HCT116 (cell line): Measurements from ENCODE around the gene STAG1. TPM values are rescaled to one million over a fixed set of nuclear protein-coding genes. Genes with fewer than 3 reads are reported as not detected.

Experiments used
- ATAC-seq: fragments of 200-7000 bp; cut with Tn5 transposase; 2 replicates; pipeline ENCODE4 v1.9.1; 2020; ENCODE audit warnings: mild to moderate bottlenecking, moderate library complexity
- BruUV-seq: library from RNA; stranded (reverse); fragments of 400-500 nt; replicated peaks from 2 replicates; lab custom pipeline; 2021; lab: Mats Ljungman, UMichigan
- CTCF ChIA-PET: fragments of 300-600 bp; sonication (Branson Sonifier 250); formaldehyde crosslinking; loops from one replicate; lab custom pipeline; 2021; ENCODE audit warnings: antibody characterized with exemption; lab: Charles Lee
- POLR2A ChIA-PET: fragments of 300-600, 350-600 bp; sonication (Branson Sonifier 250); formaldehyde crosslinking; loops from one replicate; lab custom pipeline; 2021; ENCODE audit warnings: antibody characterized with exemption; lab: Charles Lee
- RAD21 ChIA-PET, 2 experiments: fragments of 300-600 bp; sonication (Branson Sonifier 250); formaldehyde crosslinking; loops; one replicate each; lab custom pipeline; 2023; ENCODE audit warnings: low total read pairs in 2 of 2; ENCODE audit not compliant: uncharacterized antibody in 2 of 2, unreplicated experiment in 2 of 2, low non-redundant PET in 1 of 2; lab: Charles Lee
- DNase-seq: peaks from one replicate; pipeline ENCODE4 v3.0.0-alpha.2; 2010; ENCODE audit warnings: low read depth, low spot score
- H2AFZ ChIP-seq: fragments of 200-600 bp; shearing (Covaris generic), sonication (generic); 2 replicates; pipeline ENCODE4 v1.6.1; 2017; ENCODE audit warnings: low read depth, mixed run types, mixed read lengths, antibody characterized with exemption, low read length; ENCODE audit not compliant: poor library complexity, severe bottlenecking
- H3K27ac ChIP-seq: 2 replicates; pipeline ENCODE4 v1.5.1; 2012; ENCODE audit warnings: low read depth, low read length
- H3K27me3 ChIP-seq: fragments of 200-600 bp; sonication (generic); 2 replicates; pipeline ENCODE4 v1.6.1; 2016; ENCODE audit warnings: mixed run types, low read length, mixed read lengths; ENCODE audit not compliant: insufficient read depth
- H3K36me3 ChIP-seq, 2 experiments: fragments of 200-500 bp in 1 of 2; fragments of 200-600 bp in 1 of 2; sonication (Bioruptor generic) in 1 of 2; sonication (generic) in 1 of 2; 2 replicates each; pipeline versions ENCODE4 v1.5.1 to v1.6.1; 2014 to 2016; ENCODE audit warnings: low read length in 2 of 2, inconsistent platforms in 1 of 2, mixed read lengths in 1 of 2, mixed run types in 1 of 2; ENCODE audit not compliant: insufficient read depth in 2 of 2, control insufficient read depth in 1 of 2
- H3K4me1 ChIP-seq, 2 experiments: fragments of 200-600 bp in 1 of 2; sonication (generic) in 1 of 2; 2 replicates each; pipeline versions ENCODE4 v1.5.1 to v1.6.1; 2012 to 2017; ENCODE audit warnings: low read length in 2 of 2, inconsistent platforms in 1 of 2, mild to moderate bottlenecking in 1 of 2, mixed read lengths in 1 of 2, mixed run types in 1 of 2, moderate library complexity in 1 of 2; ENCODE audit not compliant: insufficient read depth in 2 of 2, control insufficient read depth in 1 of 2
- H3K4me2 ChIP-seq: fragments of 200-600 bp; sonication (generic); 2 replicates; pipeline ENCODE4 v1.6.1; 2017; ENCODE audit warnings: mixed run types, low read length, mixed read lengths
- H3K4me3 ChIP-seq, 2 experiments: fragments of 200-600 bp in 1 of 2; sonication (generic) in 1 of 2; replicated peaks in 1 of 2; 2 replicates each; pipeline ENCODE4 v1.5.1; 2011 to 2016; ENCODE audit warnings: low read length in 2 of 2, control low read depth in 1 of 2, low read depth in 1 of 2, mild to moderate bottlenecking in 1 of 2, mixed read lengths in 1 of 2, mixed run types in 1 of 2
- H3K79me2 ChIP-seq: fragments of 200-600 bp; sonication (generic); 2 replicates; pipeline ENCODE4 v1.6.1; 2017; ENCODE audit warnings: mild to moderate bottlenecking, mixed run types, low read length, moderate library complexity, mixed read lengths; ENCODE audit not compliant: insufficient read depth
- H3K9ac ChIP-seq: fragments of 200-600 bp; sonication (generic); 2 replicates; pipeline ENCODE4 v1.6.1; 2016; ENCODE audit warnings: low read length, mixed read lengths
- H3K9me2 ChIP-seq: fragments of 200-600 bp; sonication (generic), shearing (Covaris generic); 2 replicates; pipeline ENCODE4 v1.6.1; 2017; ENCODE audit warnings: mixed run types, mild to moderate bottlenecking, moderate library complexity; ENCODE audit not compliant: insufficient read depth
- H3K9me3 ChIP-seq, 2 experiments: fragments of 200-500 bp in 1 of 2; fragments of 200-600 bp in 1 of 2; sonication (Bioruptor generic) in 1 of 2; sonication (generic) in 1 of 2; 2 replicates each; pipeline ENCODE4 v1.6.1; 2014 to 2017; ENCODE audit warnings: low read length in 2 of 2, mixed read lengths in 2 of 2, inconsistent platforms in 1 of 2, low read depth in 1 of 2, mild to moderate bottlenecking in 1 of 2, mixed run types in 1 of 2, moderate library complexity in 1 of 2; ENCODE audit not compliant: control insufficient read depth in 1 of 2, insufficient read depth in 1 of 2
- H4K20me1 ChIP-seq: fragments of 200-600 bp; sonication (generic), shearing (Covaris generic); 2 replicates; pipeline ENCODE4 v1.6.1; 2017; ENCODE audit warnings: mixed run types, mild to moderate bottlenecking, moderate library complexity; ENCODE audit not compliant: insufficient read depth
- EGR1 ChIP-seq: IDR thresholded peaks from 2 replicates; pipeline ENCODE4 v1.6.1; 2012; ENCODE audit warnings: low read depth
- ELF1 ChIP-seq: IDR thresholded peaks from 2 replicates; pipeline ENCODE4 v1.6.1; 2012; ENCODE audit warnings: low read depth, borderline replicate concordance
- EZH2phosphoT487 ChIP-seq: fragments of 200-600 bp; IDR thresholded peaks from 2 replicates; pipeline ENCODE4 v1.6.1; 2018; ENCODE audit warnings: antibody characterized with exemption, borderline replicate concordance
- FOSL1 ChIP-seq: IDR thresholded peaks from 2 replicates; pipeline ENCODE4 v1.6.1; 2012; ENCODE audit warnings: low read depth
- JUND ChIP-seq: IDR thresholded peaks from 2 replicates; pipeline ENCODE4 v1.6.1; 2012
- POLR2A ChIP-seq: IDR thresholded peaks from 2 replicates; pipeline ENCODE4 v1.7.0; 2011; ENCODE audit warnings: borderline replicate concordance; ENCODE audit not compliant: insufficient read depth, insufficient read length; ENCODE audit errors: extremely low read depth
- POLR2AphosphoS5 ChIP-seq: IDR thresholded peaks from 2 replicates; pipeline ENCODE4 v1.6.1; 2011; ENCODE audit warnings: mild to moderate bottlenecking, low read depth, low read length, moderate library complexity
- SP1 ChIP-seq: IDR thresholded peaks from 2 replicates; pipeline ENCODE4 v1.6.1; 2012; ENCODE audit warnings: low read depth
- TCF7L2 ChIP-seq: IDR thresholded peaks from 2 replicates; pipeline ENCODE4 v1.7.0; 2011; ENCODE audit warnings: borderline replicate concordance, inconsistent platforms; ENCODE audit not compliant: insufficient read depth, insufficient read length; ENCODE audit errors: extremely low read depth
- YY1 ChIP-seq: IDR thresholded peaks from 2 replicates; pipeline ENCODE4 v1.6.1; 2011; ENCODE audit warnings: low read length, low read depth, moderate library complexity, mild to moderate bottlenecking; ENCODE audit not compliant: insufficient replicate concordance; ENCODE audit errors: extremely low read depth
- ZNF274 ChIP-seq: fragments of 200-500 bp; sonication (Bioruptor generic); IDR thresholded peaks from 2 replicates; pipeline ENCODE4 v1.6.1; 2014; ENCODE audit warnings: mild to moderate bottlenecking, low read depth, low read length, inconsistent platforms
- intact Hi-C: fragments of 100-400 bp; cut with micrococcal nuclease; formaldehyde crosslinking; loops from 2 replicates; pipeline ENCODE4 v1.10.0; 2022
- total RNA-seq: library from RNA; stranded (reverse); gene quantifications from one replicate; pipeline ENCODE4 v1.2.1, GENCODE V29; 2021; ENCODE audit not compliant: unreplicated experiment
- TF ChIP-seq, protein P1 (sequence below): IDR thresholded peaks from 2 replicates; pipeline ENCODE4 v1.6.1; 2012
- TF ChIP-seq, protein P2 (sequence below): IDR thresholded peaks from 2 replicates; pipeline ENCODE4 v1.6.1; 2011; ENCODE audit warnings: mild to moderate bottlenecking, low read length, moderate library complexity; ENCODE audit not compliant: insufficient replicate concordance; ENCODE audit errors: extremely low read depth
- TF ChIP-seq, protein P3 (sequence below), 3 experiments: fragments of 200-600 bp in 1 of 3; sonication (generic) in 1 of 3; IDR thresholded peaks in 2 of 3; conservative IDR thresholded peaks in 1 of 3; 2 replicates each; pipeline ENCODE4 v1.5.1; 2012 to 2017; ENCODE audit warnings: low read depth in 2 of 3, low read length in 2 of 3, antibody characterized with exemption in 1 of 3, borderline replicate concordance in 1 of 3, control low read depth in 1 of 3, mild to moderate bottlenecking in 1 of 3, mixed read lengths in 1 of 3, mixed run types in 1 of 3, moderate library complexity in 1 of 3; ENCODE audit not compliant: insufficient read depth in 1 of 3

Gene STAG1
- total RNA-seq, 1 experiment from 2014 or later: 29.4 TPM

DNA sequence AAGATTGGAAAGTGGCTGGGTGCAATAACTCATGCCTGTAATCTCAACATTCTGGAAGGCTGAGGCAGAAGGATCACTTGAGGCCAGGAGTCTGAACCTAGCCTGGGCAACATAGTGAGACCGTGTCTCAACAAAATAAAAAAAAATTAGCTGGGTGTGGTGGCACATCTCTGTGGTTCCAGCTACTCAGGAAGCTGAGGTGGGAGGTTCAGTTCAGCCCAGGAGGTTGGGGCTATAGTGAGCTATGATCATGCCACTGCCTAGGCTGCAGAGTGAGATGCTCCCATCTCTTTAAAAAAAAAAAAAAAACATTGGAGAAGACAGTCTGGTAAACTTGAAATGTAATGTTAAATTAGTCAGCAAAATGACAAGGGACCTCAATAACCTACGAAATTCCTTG is 57.9 kb downstream of the STAG1 start:
- Histone ChIP-seq H4K20me1 (no peaks in the 10 kb centered on the region), H3K4me3 (no peak overlapping the region), H3K4me1 (no peaks in the 10 kb centered on the region), H3K9me2 (no peaks in the 10 kb centered on the region), H3K27ac (no peak overlapping the region), H3K9ac (no peak overlapping the region), H3K27me3 (no peaks in the 10 kb centered on the region), H3K4me2 (no peak overlapping the region), H3K9me3 (no peaks in the 10 kb centered on the region), H3K36me3 (no peaks in the 10 kb centered on the region), H3K79me2 (peaks cover 92% of the 10 kb centered on the region), H2AFZ (no peak overlapping the region)
- RAD21 ChIA-PET: no interaction called here
- no peak for ATAC-seq
- POLR2A ChIA-PET: no interaction called here
- intact Hi-C loops: no loop called here
- CTCF ChIA-PET: no interaction called here
- TF ChIP-seq JUND (no peak), EZH2phosphoT487 (no peak), ZNF274 (no peak), POLR2A (no peak), EGR1 (no peak), ELF1 (no peak), FOSL1 (no peak), TCF7L2 (no peak), YY1 (no peak), SP1 (no peak), POLR2AphosphoS5 (no peak)
- TF ChIP-seq, protein P1, sequence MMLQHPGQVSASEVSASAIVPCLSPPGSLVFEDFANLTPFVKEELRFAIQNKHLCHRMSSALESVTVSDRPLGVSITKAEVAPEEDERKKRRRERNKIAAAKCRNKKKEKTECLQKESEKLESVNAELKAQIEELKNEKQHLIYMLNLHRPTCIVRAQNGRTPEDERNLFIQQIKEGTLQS: no peak
- TF ChIP-seq, protein P2, sequence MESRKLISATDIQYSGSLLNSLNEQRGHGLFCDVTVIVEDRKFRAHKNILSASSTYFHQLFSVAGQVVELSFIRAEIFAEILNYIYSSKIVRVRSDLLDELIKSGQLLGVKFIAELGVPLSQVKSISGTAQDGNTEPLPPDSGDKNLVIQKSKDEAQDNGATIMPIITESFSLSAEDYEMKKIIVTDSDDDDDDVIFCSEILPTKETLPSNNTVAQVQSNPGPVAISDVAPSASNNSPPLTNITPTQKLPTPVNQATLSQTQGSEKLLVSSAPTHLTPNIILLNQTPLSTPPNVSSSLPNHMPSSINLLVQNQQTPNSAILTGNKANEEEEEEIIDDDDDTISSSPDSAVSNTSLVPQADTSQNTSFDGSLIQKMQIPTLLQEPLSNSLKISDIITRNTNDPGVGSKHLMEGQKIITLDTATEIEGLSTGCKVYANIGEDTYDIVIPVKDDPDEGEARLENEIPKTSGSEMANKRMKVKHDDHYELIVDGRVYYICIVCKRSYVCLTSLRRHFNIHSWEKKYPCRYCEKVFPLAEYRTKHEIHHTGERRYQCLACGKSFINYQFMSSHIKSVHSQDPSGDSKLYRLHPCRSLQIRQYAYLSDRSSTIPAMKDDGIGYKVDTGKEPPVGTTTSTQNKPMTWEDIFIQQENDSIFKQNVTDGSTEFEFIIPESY: no peak
- TF ChIP-seq, protein P3, sequence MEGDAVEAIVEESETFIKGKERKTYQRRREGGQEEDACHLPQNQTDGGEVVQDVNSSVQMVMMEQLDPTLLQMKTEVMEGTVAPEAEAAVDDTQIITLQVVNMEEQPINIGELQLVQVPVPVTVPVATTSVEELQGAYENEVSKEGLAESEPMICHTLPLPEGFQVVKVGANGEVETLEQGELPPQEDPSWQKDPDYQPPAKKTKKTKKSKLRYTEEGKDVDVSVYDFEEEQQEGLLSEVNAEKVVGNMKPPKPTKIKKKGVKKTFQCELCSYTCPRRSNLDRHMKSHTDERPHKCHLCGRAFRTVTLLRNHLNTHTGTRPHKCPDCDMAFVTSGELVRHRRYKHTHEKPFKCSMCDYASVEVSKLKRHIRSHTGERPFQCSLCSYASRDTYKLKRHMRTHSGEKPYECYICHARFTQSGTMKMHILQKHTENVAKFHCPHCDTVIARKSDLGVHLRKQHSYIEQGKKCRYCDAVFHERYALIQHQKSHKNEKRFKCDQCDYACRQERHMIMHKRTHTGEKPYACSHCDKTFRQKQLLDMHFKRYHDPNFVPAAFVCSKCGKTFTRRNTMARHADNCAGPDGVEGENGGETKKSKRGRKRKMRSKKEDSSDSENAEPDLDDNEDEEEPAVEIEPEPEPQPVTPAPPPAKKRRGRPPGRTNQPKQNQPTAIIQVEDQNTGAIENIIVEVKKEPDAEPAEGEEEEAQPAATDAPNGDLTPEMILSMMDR (IDR thresholded peaks at IDR 0.05 in 2 of 3, conservative IDR thresholded peaks at IDR 0.05 in 1 of 3; ENCODE audit: borderline replicate concordance in 1 of 3, insufficient read depth in 1 of 3, low read depth in 2 of 3, low read length in 2 of 3): no peak
- no peak for DNase-seq
- no TSS peak for BruUV-seq
